DOHH2 (cell line): ENCODE data around the gene KRT222.

Source experiments
- EZH2phosphoT487 ChIP-seq: fragments of 200-600 bp; sonication (generic); IDR thresholded peaks from 2 replicates; pipeline ENCODE4 v1.6.1; 2017; ENCODE audit warnings: borderline replicate concordance, mild to moderate bottlenecking, antibody characterized with exemption, low read length, moderate library complexity, mixed read lengths
- TF ChIP-seq, protein P1 (sequence below): fragments of 200-600 bp; sonication (generic); IDR thresholded peaks from one replicate; pipeline ENCODE4 v1.5.1; 2014; ENCODE audit warnings: antibody characterized with exemption, mild to moderate bottlenecking, low read depth, low read length; ENCODE audit not compliant: poor library complexity, severe bottlenecking

DNA sequence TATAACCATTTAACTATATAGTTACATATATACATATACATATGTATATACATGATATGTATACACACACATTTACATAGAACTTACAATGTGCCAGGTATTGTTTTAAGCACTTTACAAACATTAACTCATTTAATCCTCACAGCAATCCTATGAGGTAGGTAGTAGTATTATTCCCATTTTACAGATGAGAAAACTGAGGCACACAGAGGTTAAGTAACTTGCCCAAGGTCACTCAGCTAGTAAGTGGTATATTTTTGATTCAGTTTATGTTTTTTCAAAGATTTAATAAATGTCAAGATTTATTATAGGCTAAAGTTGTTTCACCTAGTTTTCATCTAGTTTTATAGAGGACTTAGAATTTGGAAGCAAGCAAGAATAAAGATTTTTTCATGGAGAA lies 6.6 kb downstream of the KRT222 start:
- TF ChIP-seq, protein P1, sequence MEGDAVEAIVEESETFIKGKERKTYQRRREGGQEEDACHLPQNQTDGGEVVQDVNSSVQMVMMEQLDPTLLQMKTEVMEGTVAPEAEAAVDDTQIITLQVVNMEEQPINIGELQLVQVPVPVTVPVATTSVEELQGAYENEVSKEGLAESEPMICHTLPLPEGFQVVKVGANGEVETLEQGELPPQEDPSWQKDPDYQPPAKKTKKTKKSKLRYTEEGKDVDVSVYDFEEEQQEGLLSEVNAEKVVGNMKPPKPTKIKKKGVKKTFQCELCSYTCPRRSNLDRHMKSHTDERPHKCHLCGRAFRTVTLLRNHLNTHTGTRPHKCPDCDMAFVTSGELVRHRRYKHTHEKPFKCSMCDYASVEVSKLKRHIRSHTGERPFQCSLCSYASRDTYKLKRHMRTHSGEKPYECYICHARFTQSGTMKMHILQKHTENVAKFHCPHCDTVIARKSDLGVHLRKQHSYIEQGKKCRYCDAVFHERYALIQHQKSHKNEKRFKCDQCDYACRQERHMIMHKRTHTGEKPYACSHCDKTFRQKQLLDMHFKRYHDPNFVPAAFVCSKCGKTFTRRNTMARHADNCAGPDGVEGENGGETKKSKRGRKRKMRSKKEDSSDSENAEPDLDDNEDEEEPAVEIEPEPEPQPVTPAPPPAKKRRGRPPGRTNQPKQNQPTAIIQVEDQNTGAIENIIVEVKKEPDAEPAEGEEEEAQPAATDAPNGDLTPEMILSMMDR, result no peak
- TF ChIP-seq EZH2phosphoT487, result no peak
